Breast epithelium (tissue), 4 donors: ENCODE measurements around the gene UBE2E1. TPM values are rescaled to one million over a fixed set of nuclear protein-coding genes. Genes with fewer than 3 reads are reported as not detected.
A peak's percentile ranks its signal among the peaks of the same experiment; 100 is the strongest.

Experiments used
- DNase-seq, 2 donors: peaks; one replicate each; pipeline ENCODE4 v3.0.0-alpha.2; 2019; ENCODE audit warnings: low spot score in 2 of 2
- H3K27ac ChIP-seq, 2 donors: fragments of 200-600 bp; sonication (generic) in 1 of 2; one replicate each; pipeline ENCODE4 v1.5.1; 2016 to 2019; ENCODE audit warnings: mild to moderate bottlenecking in 1 of 2
- H3K27me3 ChIP-seq, 2 donors: fragments of 200-600 bp; sonication (generic) in 1 of 2; one replicate each; pipeline versions ENCODE4 v1.5.1 to v1.6.0; 2017 to 2019; ENCODE audit warnings: control low read depth in 1 of 2, mild to moderate bottlenecking in 1 of 2
- H3K36me3 ChIP-seq: fragments of 200-600 bp; one replicate; pipeline ENCODE4 v1.5.1; 2019
- H3K4me1 ChIP-seq, 2 donors: fragments of 200-600 bp; sonication (generic); one replicate each; pipeline ENCODE4 v1.5.1; 2016 to 2019; ENCODE audit warnings: control low read depth in 1 of 2
- H3K4me3 ChIP-seq, 3 donors: fragments of 200-600 bp; sonication (generic); 1 replicate in 2 of 3; 2 replicates in 1 of 3; pipeline ENCODE4 v1.5.1; 2016 to 2019; ENCODE audit warnings: mild to moderate bottlenecking in 3 of 3, moderate library complexity in 2 of 3
- H3K9me3 ChIP-seq, 2 donors: fragments of 200-600 bp; sonication (generic) in 1 of 2; one replicate each; pipeline ENCODE4 v1.5.1; 2016 to 2019; ENCODE audit warnings: control low read depth in 1 of 2
- POLR2A ChIP-seq: fragments of 450-650 bp; IDR thresholded peaks from one replicate; pipeline ENCODE4 v1.6.1; 2016; ENCODE audit warnings: antibody characterized with exemption, mild to moderate bottlenecking, moderate library complexity
- POLR2AphosphoS5 ChIP-seq, 3 donors: sonication (generic); formaldehyde crosslinking; IDR thresholded peaks; one replicate each; pipeline ENCODE4 v1.6.1; 2017; ENCODE audit warnings: antibody characterized with exemption in 3 of 3
- intact Hi-C: fragments of 100-400 bp; cut with DNase I; formaldehyde crosslinking; loops from one replicate; pipeline ENCODE4 v1.15.1; 2023; ENCODE audit warnings: low total_unique reads
- total RNA-seq, 3 donors: library from RNA; depleted of rRNA; stranded (reverse); fragments of >200 nt; gene quantifications; one replicate each; pipeline ENCODE4 v1.1.0, GENCODE V29; 2016
- TF ChIP-seq, protein P1 (sequence below), 3 donors: fragments of 450-650 bp; IDR thresholded peaks; one replicate each; pipeline ENCODE4 v1.5.1; 2016 to 2017; ENCODE audit warnings: antibody characterized with exemption in 3 of 3, mild to moderate bottlenecking in 3 of 3, moderate library complexity in 3 of 3

The UBE2E1 gene
- total RNA-seq, 3 donors from 2014 or later, result 86.4 to 127 (median 111) TPM

DNA sequence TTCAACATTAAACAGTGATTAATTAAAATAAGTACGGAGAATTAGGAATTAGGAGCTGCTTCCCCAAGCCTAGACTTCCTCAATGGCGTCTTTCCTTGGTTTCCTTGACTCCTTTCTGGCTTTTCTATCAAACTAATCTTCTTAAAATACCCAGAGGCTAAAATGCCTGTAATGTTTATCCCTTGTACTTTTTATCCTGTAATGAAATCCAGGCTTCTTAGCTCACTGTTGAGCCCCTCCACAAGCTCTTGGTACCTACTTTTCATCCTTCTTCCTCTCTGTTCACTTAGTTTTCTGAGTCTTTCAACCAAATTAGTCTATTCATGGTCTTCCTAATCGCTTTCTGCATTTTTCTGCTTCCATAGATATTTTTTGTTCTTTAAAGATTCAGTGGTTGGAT, 6.9 kb upstream of the UBE2E1 start:
- intact Hi-C loops, result no loop called here
- no peak overlapping the region for H3K27ac ChIP-seq
- H3K27me3 ChIP-seq, result no peaks in the 10 kb centered on the region
- DNase-seq, result no peak
- H3K36me3 ChIP-seq, result no peaks in the 10 kb centered on the region
- no peaks in the 10 kb centered on the region for H3K4me1 ChIP-seq
- TF ChIP-seq, protein P1, sequence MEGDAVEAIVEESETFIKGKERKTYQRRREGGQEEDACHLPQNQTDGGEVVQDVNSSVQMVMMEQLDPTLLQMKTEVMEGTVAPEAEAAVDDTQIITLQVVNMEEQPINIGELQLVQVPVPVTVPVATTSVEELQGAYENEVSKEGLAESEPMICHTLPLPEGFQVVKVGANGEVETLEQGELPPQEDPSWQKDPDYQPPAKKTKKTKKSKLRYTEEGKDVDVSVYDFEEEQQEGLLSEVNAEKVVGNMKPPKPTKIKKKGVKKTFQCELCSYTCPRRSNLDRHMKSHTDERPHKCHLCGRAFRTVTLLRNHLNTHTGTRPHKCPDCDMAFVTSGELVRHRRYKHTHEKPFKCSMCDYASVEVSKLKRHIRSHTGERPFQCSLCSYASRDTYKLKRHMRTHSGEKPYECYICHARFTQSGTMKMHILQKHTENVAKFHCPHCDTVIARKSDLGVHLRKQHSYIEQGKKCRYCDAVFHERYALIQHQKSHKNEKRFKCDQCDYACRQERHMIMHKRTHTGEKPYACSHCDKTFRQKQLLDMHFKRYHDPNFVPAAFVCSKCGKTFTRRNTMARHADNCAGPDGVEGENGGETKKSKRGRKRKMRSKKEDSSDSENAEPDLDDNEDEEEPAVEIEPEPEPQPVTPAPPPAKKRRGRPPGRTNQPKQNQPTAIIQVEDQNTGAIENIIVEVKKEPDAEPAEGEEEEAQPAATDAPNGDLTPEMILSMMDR (IDR thresholded peaks at IDR 0.05), result no peak
- no peak for TF ChIP-seq POLR2A
- TF ChIP-seq POLR2AphosphoS5 (IDR thresholded peaks at IDR 0.05), result no peak
- H3K9me3 ChIP-seq, result no peaks in the 10 kb centered on the region
- no peak overlapping the region for H3K4me3 ChIP-seq

DNA sequence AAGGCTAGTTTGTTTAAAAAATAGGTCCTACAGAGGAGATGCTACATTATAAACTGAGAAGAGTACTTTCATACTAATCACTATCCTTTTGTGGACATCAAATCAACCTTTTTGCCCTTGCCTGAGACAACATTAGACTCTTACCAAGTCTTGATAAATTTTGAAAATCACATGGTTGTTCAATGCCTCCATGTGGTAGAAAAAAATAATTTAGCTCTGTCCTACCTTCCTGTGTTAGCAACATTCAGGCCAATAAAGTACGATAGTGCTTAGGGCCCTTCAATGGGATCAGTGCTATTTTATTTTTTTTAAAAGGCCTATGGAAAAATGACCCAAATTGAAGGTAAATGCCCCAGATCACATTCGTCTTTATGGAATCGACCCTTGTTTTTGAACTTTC, 5.0 kb upstream of the UBE2E1 start:
- intact Hi-C loops, result no loop called here
- Histone ChIP-seq H3K4me1 (no peaks in the 10 kb centered on the region), H3K4me3 (no peak overlapping the region), H3K27ac (no peak overlapping the region), H3K27me3 (no peaks in the 10 kb centered on the region), H3K36me3 (no peaks in the 10 kb centered on the region), H3K9me3 (no peaks in the 10 kb centered on the region)
- DNase-seq, result no peak
- TF ChIP-seq, protein P1 (IDR thresholded peaks at IDR 0.05), result no peak

DNA sequence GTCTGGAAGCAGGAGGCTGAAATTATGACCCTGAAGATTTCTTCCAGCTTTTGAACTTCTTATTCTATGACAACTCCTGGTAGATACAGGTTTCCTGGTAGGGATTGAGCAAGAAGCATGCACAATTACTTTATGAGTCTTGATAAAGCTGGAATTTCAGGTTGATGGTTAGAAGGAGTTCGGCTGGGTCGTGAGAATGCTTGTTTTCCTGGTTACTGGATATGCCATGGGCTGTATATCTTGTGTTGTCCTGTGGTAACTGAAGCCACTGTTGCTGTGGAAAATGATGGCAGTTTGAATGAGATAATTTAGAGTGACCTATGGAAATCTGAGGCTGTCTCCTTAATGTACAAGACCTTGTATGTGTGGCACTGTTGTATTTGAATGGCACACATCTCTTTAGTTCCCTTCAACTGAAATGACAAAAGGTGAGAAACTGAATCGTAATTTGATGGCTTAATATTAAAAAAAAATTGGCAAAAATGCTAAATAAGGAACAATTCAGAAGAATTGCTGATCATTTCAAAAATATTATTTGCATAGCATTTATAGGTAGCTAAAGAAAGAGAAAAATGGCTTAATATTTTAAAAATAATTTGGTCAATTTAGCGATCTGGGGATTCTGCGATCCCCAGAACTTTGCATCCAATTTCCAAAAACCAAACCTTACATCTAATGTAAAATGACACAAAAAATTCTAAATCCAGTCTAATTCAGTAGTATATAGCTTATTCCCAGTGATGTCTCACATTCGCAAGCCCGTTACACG, 1.1 kb upstream of the UBE2E1 start:
- no peaks in the 10 kb centered on the region for H3K36me3 ChIP-seq
- no peaks in the 10 kb centered on the region for H3K4me1 ChIP-seq
- intact Hi-C loops, result no loop called here
- TF ChIP-seq POLR2AphosphoS5 (IDR thresholded peaks at IDR 0.05) (no peak), POLR2A (no peak)
- TF ChIP-seq, protein P1 (IDR thresholded peaks at IDR 0.05), result no peak
- H3K27ac ChIP-seq, result no peak overlapping the region
- H3K27me3 ChIP-seq, result no peaks in the 10 kb centered on the region
- no peak overlapping the region for H3K4me3 ChIP-seq
- no peaks in the 10 kb centered on the region for H3K9me3 ChIP-seq
- no peak for DNase-seq

DNA sequence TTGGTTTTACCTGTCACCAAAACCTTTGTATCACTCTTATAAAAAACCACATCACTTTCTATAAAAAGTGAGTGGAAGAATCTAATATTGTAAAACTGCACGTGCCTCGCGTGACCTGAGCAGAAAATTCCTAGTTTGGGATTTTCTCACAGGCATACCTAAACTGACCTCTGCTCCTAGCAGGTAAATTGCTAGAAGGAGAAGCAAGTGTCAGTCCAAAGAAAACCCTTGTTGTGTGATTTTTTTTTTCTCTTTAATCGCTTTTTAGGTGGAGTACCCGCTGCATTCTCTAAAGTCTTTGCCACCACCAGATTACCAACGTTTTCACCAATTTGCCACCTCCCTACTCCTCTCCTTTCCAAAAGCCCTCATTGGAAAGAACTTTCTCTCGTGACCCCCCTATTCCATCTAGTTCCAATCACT, 534 bp upstream of the UBE2E1 start:
- no peak for DNase-seq
- Histone ChIP-seq H3K27me3 (no peaks in the 10 kb centered on the region), H3K36me3 (no peaks in the 10 kb centered on the region), H3K27ac (peak overlapping the region; percentile 94 to 95), H3K4me3 (peak overlapping the region; percentile 86 to 98 (median 97)), H3K9me3 (no peaks in the 10 kb centered on the region), H3K4me1 (no peaks in the 10 kb centered on the region)
- intact Hi-C loops, result no loop called here
- TF ChIP-seq, protein P1 (IDR thresholded peaks at IDR 0.05), result no peak
- TF ChIP-seq POLR2A (no peak), POLR2AphosphoS5 (IDR thresholded peaks at IDR 0.05) (no peak)

DNA sequence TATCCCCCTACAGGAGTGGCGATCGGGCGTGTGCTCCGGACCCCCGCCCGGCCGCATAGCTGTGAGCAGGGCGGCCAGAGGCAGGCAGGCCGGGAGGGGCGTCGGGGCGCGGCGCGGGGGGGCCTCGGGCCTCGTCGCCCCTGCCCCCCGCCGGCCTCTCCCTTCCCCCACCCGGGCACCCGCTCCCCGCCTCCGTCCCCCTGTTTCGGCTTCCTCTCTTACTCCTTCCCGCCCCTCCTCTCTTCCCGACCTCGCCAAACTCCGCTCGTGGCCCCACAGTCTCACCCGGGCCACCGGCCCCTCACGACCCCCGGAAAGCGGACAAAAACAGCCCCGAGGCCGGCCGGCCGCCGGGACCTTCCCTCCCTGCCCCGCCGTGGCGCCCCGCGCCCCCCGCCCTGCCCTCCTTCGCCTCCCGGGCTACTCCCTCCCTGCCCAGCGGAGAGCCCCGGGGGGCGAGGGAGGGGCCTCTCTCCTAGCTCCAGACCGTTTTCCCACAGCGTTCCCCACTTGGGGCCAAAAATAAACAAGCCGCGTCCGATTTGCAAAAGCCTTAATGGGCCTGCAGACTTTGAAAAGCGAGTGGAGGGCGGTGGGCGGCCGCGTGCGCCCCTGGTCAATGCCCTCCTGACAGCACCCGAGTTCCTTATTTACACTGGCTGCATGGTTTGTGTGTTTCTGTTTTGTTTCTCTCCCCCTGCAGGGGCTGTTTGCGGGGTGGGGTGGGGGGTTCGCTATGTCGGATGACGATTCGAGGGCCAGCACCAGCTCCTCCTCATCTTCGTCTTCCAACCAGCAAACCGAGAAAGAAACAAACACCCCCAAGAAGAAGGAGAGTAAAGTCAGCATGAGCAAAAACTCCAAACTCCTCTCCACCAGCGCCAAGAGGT, 1.0 kb downstream of the UBE2E1 start:
- H3K4me3 ChIP-seq, result peak overlapping the region; percentile 86 to 98 (median 97)
- no peak for DNase-seq

More for the DNA sequence above, 1.0 kb downstream of the UBE2E1 start:
- intact Hi-C loops, result no loop called here
- no peaks in the 10 kb centered on the region for H3K9me3 ChIP-seq
- peak overlapping the region; percentile 94 to 95 for H3K27ac ChIP-seq
- TF ChIP-seq POLR2A, result no peak
- TF ChIP-seq, protein P1 (IDR thresholded peaks at IDR 0.05), result no peak
- peak in 1 of 3 donors; percentile 30 for TF ChIP-seq POLR2AphosphoS5 (IDR thresholded peaks at IDR 0.05)
- no peaks in the 10 kb centered on the region for H3K27me3 ChIP-seq
- H3K36me3 ChIP-seq, result no peaks in the 10 kb centered on the region
- H3K4me1 ChIP-seq, result no peaks in the 10 kb centered on the region
